NB4 (cell line): ENCODE data around the gene GALNT9.

Experiments
- DNase-seq: peaks from one replicate; pipeline ENCODE4 v3.0.0; 2010; ENCODE audit warnings: low read depth
- H3K4me3 ChIP-seq: one replicate; pipeline ENCODE4 v1.5.1; 2011; ENCODE audit warnings: mild to moderate bottlenecking, low read depth, low read length, moderate library complexity
- MAX ChIP-seq: IDR thresholded peaks from 2 replicates; pipeline ENCODE4 v1.6.1; 2011; ENCODE audit warnings: low read depth, low read length
- MYC ChIP-seq: IDR thresholded peaks from 2 replicates; pipeline ENCODE4 v1.6.1; 2011; ENCODE audit warnings: low read depth, low read length
- POLR2A ChIP-seq: IDR thresholded peaks from 2 replicates; pipeline ENCODE4 v1.6.1; 2011; ENCODE audit warnings: mild to moderate bottlenecking; ENCODE audit not compliant: insufficient read length; ENCODE audit errors: extremely low read depth
- TF ChIP-seq, protein P1 (sequence below): IDR thresholded peaks from one replicate; pipeline ENCODE4 v1.5.1; 2012; ENCODE audit warnings: low read depth, low read length

GALNT9 gene

DNA sequence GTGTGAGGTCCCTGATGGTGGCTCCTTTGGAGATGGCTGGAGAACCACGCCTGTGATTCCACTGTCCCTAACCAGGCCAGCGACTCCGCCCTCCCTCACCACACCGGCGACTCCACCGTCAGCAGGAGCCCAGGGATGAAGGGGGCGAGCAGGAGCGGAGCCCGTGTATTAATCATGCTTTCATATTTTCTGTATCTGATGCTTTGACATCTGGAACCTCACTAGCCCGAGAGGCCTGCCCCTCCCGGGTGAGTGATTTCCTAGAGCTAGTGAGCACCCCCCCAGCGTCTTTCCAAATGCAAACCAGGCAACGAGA, 115.3 kb downstream of the GALNT9 start:
- TF ChIP-seq, protein P1, sequence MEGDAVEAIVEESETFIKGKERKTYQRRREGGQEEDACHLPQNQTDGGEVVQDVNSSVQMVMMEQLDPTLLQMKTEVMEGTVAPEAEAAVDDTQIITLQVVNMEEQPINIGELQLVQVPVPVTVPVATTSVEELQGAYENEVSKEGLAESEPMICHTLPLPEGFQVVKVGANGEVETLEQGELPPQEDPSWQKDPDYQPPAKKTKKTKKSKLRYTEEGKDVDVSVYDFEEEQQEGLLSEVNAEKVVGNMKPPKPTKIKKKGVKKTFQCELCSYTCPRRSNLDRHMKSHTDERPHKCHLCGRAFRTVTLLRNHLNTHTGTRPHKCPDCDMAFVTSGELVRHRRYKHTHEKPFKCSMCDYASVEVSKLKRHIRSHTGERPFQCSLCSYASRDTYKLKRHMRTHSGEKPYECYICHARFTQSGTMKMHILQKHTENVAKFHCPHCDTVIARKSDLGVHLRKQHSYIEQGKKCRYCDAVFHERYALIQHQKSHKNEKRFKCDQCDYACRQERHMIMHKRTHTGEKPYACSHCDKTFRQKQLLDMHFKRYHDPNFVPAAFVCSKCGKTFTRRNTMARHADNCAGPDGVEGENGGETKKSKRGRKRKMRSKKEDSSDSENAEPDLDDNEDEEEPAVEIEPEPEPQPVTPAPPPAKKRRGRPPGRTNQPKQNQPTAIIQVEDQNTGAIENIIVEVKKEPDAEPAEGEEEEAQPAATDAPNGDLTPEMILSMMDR = no peak
- TF ChIP-seq MYC (no peak), MAX (no peak), POLR2A (no peak)
- DNase-seq = no peak
- no peak overlapping the region for H3K4me3 ChIP-seq

- no peak overlapping the region for H3K4me3 ChIP-seq
- TF ChIP-seq, protein P1 = no peak
- no peak for TF ChIP-seq POLR2A
- TF ChIP-seq MYC = no peak
- TF ChIP-seq MAX = no peak
- no peak for DNase-seq
Observed at GRCh38 chr12:132213359-132214160, 115.8 kb downstream of the GALNT9 start.

DNA sequence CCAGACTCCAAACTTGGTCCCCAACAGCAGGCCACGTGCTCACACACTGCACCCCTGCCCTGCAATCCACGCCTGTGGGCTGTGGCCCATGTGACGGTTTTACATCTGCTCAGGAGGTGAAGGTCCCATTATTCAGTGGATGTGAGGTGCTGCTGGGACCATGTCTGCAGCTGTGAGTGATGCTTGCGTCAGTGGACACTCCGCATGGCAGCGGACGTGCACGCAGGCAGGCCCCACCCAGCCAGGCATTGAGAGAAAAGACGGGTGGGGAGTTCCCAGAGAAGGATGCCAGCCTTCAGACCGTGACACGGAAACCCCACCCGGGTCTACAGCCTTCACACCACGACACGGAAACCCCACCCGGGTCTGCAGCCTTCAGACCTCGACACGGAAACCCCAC, 117.6 kb downstream of the GALNT9 start:
- no peak overlapping the region for H3K4me3 ChIP-seq
- no peak for TF ChIP-seq MAX
- DNase-seq = no peak

- no peak overlapping the region for H3K4me3 ChIP-seq
- DNase-seq = no peak
- TF ChIP-seq MAX (no peak), MYC (no peak), POLR2A (no peak)
- TF ChIP-seq, protein P1 = no peak
Observed at GRCh38 chr12:132211326-132211725, 118.1 kb downstream of the GALNT9 start.

DNA sequence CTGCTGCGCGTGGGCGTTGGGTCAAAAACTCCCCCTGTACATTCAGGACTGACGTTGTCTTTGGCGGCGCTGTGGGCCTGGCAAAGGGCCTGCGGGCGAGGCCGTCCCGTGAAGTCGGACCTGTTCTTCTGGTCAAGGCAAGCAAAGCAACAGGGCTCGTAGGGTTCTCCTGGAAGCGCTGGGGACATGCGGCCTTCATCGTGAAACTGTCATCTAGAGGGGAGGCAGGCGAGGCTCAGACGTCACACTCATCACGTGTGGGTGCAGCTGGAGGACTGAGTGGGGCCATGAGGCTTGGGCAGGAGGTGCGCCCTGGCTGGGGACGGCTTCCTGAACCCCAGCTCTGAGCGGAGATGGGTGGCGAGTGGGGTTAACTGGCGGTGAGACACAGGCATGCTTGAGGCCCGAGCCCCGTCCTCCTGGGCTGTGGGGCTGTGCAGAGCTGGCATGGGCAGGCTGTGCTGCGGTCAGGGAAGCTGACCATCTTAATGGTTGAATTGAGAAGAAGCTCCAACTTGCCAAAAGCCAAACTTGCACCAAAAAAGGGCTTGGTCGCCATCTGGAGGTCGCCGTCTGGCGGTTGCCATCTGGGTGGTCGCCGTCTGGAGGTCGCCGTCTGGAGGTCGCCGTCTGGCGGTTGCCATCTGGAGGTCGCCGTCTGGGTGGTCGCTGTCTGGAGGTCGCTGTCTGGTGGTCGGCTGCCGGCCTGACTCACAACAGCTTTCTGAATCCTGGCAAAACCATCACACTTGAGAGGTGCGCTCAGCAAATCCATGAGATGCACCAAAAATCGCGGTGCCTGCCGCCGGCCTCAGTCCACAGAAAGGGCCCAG, 119.0 kb downstream of the GALNT9 start:
- DNase-seq = peak; percentile 41
- H3K4me3 ChIP-seq = no peak overlapping the region
- TF ChIP-seq MYC (no peak), POLR2A (no peak), MAX (no peak)
- TF ChIP-seq, protein P1 = no peak

- H3K4me3 ChIP-seq = no peak overlapping the region
- DNase-seq = no peak
- TF ChIP-seq POLR2A (no peak), MYC (no peak), MAX (no peak)
- TF ChIP-seq, protein P1 = no peak
Observed at GRCh38 chr12:132209619-132210222, 119.7 kb downstream of the GALNT9 start.
